SK-N-SH (cell line): ENCODE results near the gene RBMS3.

Experiments used
- EZH2phosphoT487 ChIP-seq: fragments of 200-600 bp; sonication (generic); IDR thresholded peaks from 2 replicates; pipeline ENCODE4 v1.6.1; 2017; ENCODE audit warnings: low read depth, mixed run types, mild to moderate bottlenecking, antibody characterized with exemption, moderate library complexity, borderline replicate concordance
- GABPA ChIP-seq: IDR thresholded peaks from 2 replicates; pipeline ENCODE4 v1.4.0; 2012; ENCODE audit warnings: low read depth, mild to moderate bottlenecking
- JUND ChIP-seq: IDR thresholded peaks from 2 replicates; pipeline ENCODE4 v1.4.0; 2012
- NRF1 ChIP-seq: IDR thresholded peaks from 2 replicates; pipeline ENCODE4 v1.6.1; 2012; ENCODE audit warnings: low read depth, mild to moderate bottlenecking, low read length
- POLR2AphosphoS5 ChIP-seq: IDR thresholded peaks from 2 replicates; pipeline ENCODE4 v1.6.1; 2012; ENCODE audit warnings: low read depth, low read length
- TF ChIP-seq, protein P1 (sequence below): IDR thresholded peaks from 2 replicates; pipeline ENCODE4 v1.4.0; 2012; ENCODE audit warnings: low read depth
- TF ChIP-seq, protein P2 (sequence below): fragments of 200-600 bp; sonication (generic); IDR thresholded peaks from 2 replicates; pipeline ENCODE4 v1.6.1; 2017; ENCODE audit warnings: antibody characterized with exemption, mild to moderate bottlenecking, moderate library complexity

DNA sequence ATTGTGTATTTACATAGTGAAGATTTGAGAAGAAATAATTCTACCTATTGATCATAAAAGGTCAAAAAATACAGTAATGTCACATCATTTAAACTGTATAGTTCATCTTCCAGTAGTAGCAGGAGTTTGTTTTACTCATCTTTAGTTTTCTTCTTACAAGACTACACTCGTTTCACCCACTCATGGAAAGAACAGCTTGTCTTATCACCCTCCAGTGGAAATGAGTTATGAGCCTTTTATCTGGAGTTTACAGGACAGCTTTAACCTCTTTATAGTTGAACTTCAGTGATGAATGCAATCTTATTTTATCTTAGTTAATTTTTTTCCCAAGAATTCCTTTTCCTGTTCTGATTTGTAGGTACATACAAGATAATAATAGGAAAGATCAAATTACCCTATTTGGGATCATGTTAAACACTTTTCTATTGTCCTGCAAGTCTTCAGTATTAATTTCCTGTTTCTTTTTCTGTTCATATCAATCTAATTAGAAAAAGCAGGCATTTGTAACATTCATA is 36.8 kb downstream of the RBMS3 start:
- TF ChIP-seq, protein P1, sequence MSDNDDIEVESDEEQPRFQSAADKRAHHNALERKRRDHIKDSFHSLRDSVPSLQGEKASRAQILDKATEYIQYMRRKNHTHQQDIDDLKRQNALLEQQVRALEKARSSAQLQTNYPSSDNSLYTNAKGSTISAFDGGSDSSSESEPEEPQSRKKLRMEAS = no peak
- TF ChIP-seq EZH2phosphoT487 = no peak
- TF ChIP-seq, protein P2, sequence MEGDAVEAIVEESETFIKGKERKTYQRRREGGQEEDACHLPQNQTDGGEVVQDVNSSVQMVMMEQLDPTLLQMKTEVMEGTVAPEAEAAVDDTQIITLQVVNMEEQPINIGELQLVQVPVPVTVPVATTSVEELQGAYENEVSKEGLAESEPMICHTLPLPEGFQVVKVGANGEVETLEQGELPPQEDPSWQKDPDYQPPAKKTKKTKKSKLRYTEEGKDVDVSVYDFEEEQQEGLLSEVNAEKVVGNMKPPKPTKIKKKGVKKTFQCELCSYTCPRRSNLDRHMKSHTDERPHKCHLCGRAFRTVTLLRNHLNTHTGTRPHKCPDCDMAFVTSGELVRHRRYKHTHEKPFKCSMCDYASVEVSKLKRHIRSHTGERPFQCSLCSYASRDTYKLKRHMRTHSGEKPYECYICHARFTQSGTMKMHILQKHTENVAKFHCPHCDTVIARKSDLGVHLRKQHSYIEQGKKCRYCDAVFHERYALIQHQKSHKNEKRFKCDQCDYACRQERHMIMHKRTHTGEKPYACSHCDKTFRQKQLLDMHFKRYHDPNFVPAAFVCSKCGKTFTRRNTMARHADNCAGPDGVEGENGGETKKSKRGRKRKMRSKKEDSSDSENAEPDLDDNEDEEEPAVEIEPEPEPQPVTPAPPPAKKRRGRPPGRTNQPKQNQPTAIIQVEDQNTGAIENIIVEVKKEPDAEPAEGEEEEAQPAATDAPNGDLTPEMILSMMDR = no peak
- no peak for TF ChIP-seq JUND
- TF ChIP-seq NRF1 = no peak
- TF ChIP-seq GABPA = no peak
- TF ChIP-seq POLR2AphosphoS5 = no peak
